HCT116 (cell line): Measurements from ENCODE around the gene STK38L. TPM values are rescaled to one million over a fixed set of nuclear protein-coding genes. Genes with fewer than 3 reads are reported as not detected.

ENCODE experiments used
- ATAC-seq: fragments of 200-7000 bp; cut with Tn5 transposase; 2 replicates; pipeline ENCODE4 v1.9.1; 2020; ENCODE audit warnings: mild to moderate bottlenecking, moderate library complexity
- BruUV-seq: library from RNA; stranded (reverse); fragments of 400-500 nt; replicated peaks from 2 replicates; lab custom pipeline; 2021; lab: Mats Ljungman, UMichigan
- CTCF ChIA-PET: fragments of 300-600 bp; sonication (Branson Sonifier 250); formaldehyde crosslinking; loops from one replicate; lab custom pipeline; 2021; ENCODE audit warnings: antibody characterized with exemption; lab: Charles Lee
- POLR2A ChIA-PET: fragments of 300-600, 350-600 bp; sonication (Branson Sonifier 250); formaldehyde crosslinking; loops from one replicate; lab custom pipeline; 2021; ENCODE audit warnings: antibody characterized with exemption; lab: Charles Lee
- RAD21 ChIA-PET, 2 experiments: fragments of 300-600 bp; sonication (Branson Sonifier 250); formaldehyde crosslinking; loops; one replicate each; lab custom pipeline; 2023; ENCODE audit warnings: low total read pairs in 2 of 2; ENCODE audit not compliant: uncharacterized antibody in 2 of 2, unreplicated experiment in 2 of 2, low non-redundant PET in 1 of 2; lab: Charles Lee
- DNase-seq: peaks from one replicate; pipeline ENCODE4 v3.0.0-alpha.2; 2010; ENCODE audit warnings: low read depth, low spot score
- H2AFZ ChIP-seq: fragments of 200-600 bp; shearing (Covaris generic), sonication (generic); 2 replicates; pipeline ENCODE4 v1.6.1; 2017; ENCODE audit warnings: low read depth, mixed run types, mixed read lengths, antibody characterized with exemption, low read length; ENCODE audit not compliant: poor library complexity, severe bottlenecking
- H3K27ac ChIP-seq: 2 replicates; pipeline ENCODE4 v1.5.1; 2012; ENCODE audit warnings: low read depth, low read length
- H3K27me3 ChIP-seq: fragments of 200-600 bp; sonication (generic); 2 replicates; pipeline ENCODE4 v1.6.1; 2016; ENCODE audit warnings: mixed run types, low read length, mixed read lengths; ENCODE audit not compliant: insufficient read depth
- H3K36me3 ChIP-seq, 2 experiments: fragments of 200-500 bp in 1 of 2; fragments of 200-600 bp in 1 of 2; sonication (Bioruptor generic) in 1 of 2; sonication (generic) in 1 of 2; 2 replicates each; pipeline versions ENCODE4 v1.5.1 to v1.6.1; 2014 to 2016; ENCODE audit warnings: low read length in 2 of 2, inconsistent platforms in 1 of 2, mixed read lengths in 1 of 2, mixed run types in 1 of 2; ENCODE audit not compliant: insufficient read depth in 2 of 2, control insufficient read depth in 1 of 2
- H3K4me1 ChIP-seq, 2 experiments: fragments of 200-600 bp in 1 of 2; sonication (generic) in 1 of 2; 2 replicates each; pipeline versions ENCODE4 v1.5.1 to v1.6.1; 2012 to 2017; ENCODE audit warnings: low read length in 2 of 2, inconsistent platforms in 1 of 2, mild to moderate bottlenecking in 1 of 2, mixed read lengths in 1 of 2, mixed run types in 1 of 2, moderate library complexity in 1 of 2; ENCODE audit not compliant: insufficient read depth in 2 of 2, control insufficient read depth in 1 of 2
- H3K4me2 ChIP-seq: fragments of 200-600 bp; sonication (generic); 2 replicates; pipeline ENCODE4 v1.6.1; 2017; ENCODE audit warnings: mixed run types, low read length, mixed read lengths
- H3K4me3 ChIP-seq, 2 experiments: fragments of 200-600 bp in 1 of 2; sonication (generic) in 1 of 2; replicated peaks in 1 of 2; 2 replicates each; pipeline ENCODE4 v1.5.1; 2011 to 2016; ENCODE audit warnings: low read length in 2 of 2, control low read depth in 1 of 2, low read depth in 1 of 2, mild to moderate bottlenecking in 1 of 2, mixed read lengths in 1 of 2, mixed run types in 1 of 2
- H3K79me2 ChIP-seq: fragments of 200-600 bp; sonication (generic); 2 replicates; pipeline ENCODE4 v1.6.1; 2017; ENCODE audit warnings: mild to moderate bottlenecking, mixed run types, low read length, moderate library complexity, mixed read lengths; ENCODE audit not compliant: insufficient read depth
- H3K9ac ChIP-seq: fragments of 200-600 bp; sonication (generic); 2 replicates; pipeline ENCODE4 v1.6.1; 2016; ENCODE audit warnings: low read length, mixed read lengths
- H3K9me2 ChIP-seq: fragments of 200-600 bp; sonication (generic), shearing (Covaris generic); 2 replicates; pipeline ENCODE4 v1.6.1; 2017; ENCODE audit warnings: mixed run types, mild to moderate bottlenecking, moderate library complexity; ENCODE audit not compliant: insufficient read depth
- H3K9me3 ChIP-seq, 2 experiments: fragments of 200-500 bp in 1 of 2; fragments of 200-600 bp in 1 of 2; sonication (Bioruptor generic) in 1 of 2; sonication (generic) in 1 of 2; 2 replicates each; pipeline ENCODE4 v1.6.1; 2014 to 2017; ENCODE audit warnings: low read length in 2 of 2, mixed read lengths in 2 of 2, inconsistent platforms in 1 of 2, low read depth in 1 of 2, mild to moderate bottlenecking in 1 of 2, mixed run types in 1 of 2, moderate library complexity in 1 of 2; ENCODE audit not compliant: control insufficient read depth in 1 of 2, insufficient read depth in 1 of 2
- H4K20me1 ChIP-seq: fragments of 200-600 bp; sonication (generic), shearing (Covaris generic); 2 replicates; pipeline ENCODE4 v1.6.1; 2017; ENCODE audit warnings: mixed run types, mild to moderate bottlenecking, moderate library complexity; ENCODE audit not compliant: insufficient read depth
- CBX3 ChIP-seq: IDR thresholded peaks from 2 replicates; pipeline ENCODE4 v1.6.1; 2012; ENCODE audit warnings: low read depth
- CEBPB ChIP-seq: IDR thresholded peaks from 2 replicates; pipeline ENCODE4 v1.6.1; 2012; ENCODE audit warnings: low read depth
- EZH2phosphoT487 ChIP-seq: fragments of 200-600 bp; IDR thresholded peaks from 2 replicates; pipeline ENCODE4 v1.6.1; 2018; ENCODE audit warnings: antibody characterized with exemption, borderline replicate concordance
- FOSL1 ChIP-seq: IDR thresholded peaks from 2 replicates; pipeline ENCODE4 v1.6.1; 2012; ENCODE audit warnings: low read depth
- POLR2A ChIP-seq: IDR thresholded peaks from 2 replicates; pipeline ENCODE4 v1.7.0; 2011; ENCODE audit warnings: borderline replicate concordance; ENCODE audit not compliant: insufficient read depth, insufficient read length; ENCODE audit errors: extremely low read depth
- RAD21 ChIP-seq: IDR thresholded peaks from 2 replicates; pipeline ENCODE4 v1.6.1; 2012; ENCODE audit warnings: low read depth, mild to moderate bottlenecking
- SP1 ChIP-seq: IDR thresholded peaks from 2 replicates; pipeline ENCODE4 v1.6.1; 2012; ENCODE audit warnings: low read depth
- SRF ChIP-seq: IDR thresholded peaks from 2 replicates; pipeline ENCODE4 v1.6.1; 2012; ENCODE audit warnings: low read depth
- ZFX ChIP-seq: fragments of 450-650 bp; IDR thresholded peaks from 2 replicates; pipeline ENCODE4 v1.6.1; 2017
- ZNF274 ChIP-seq: fragments of 200-500 bp; sonication (Bioruptor generic); IDR thresholded peaks from 2 replicates; pipeline ENCODE4 v1.6.1; 2014; ENCODE audit warnings: mild to moderate bottlenecking, low read depth, low read length, inconsistent platforms
- intact Hi-C: fragments of 100-400 bp; cut with micrococcal nuclease; formaldehyde crosslinking; loops from 2 replicates; pipeline ENCODE4 v1.10.0; 2022
- total RNA-seq: library from RNA; stranded (reverse); gene quantifications from one replicate; pipeline ENCODE4 v1.2.1, GENCODE V29; 2021; ENCODE audit not compliant: unreplicated experiment
- TF ChIP-seq, protein P1 (sequence below): IDR thresholded peaks from 2 replicates; pipeline ENCODE4 v1.6.1; 2012
- TF ChIP-seq, protein P2 (sequence below): IDR thresholded peaks from 2 replicates; pipeline ENCODE4 v1.6.1; 2011; ENCODE audit warnings: mild to moderate bottlenecking, low read length, moderate library complexity; ENCODE audit not compliant: insufficient replicate concordance; ENCODE audit errors: extremely low read depth

The STK38L gene
- total RNA-seq, 1 experiment from 2014 or later, result 23.9 TPM

DNA sequence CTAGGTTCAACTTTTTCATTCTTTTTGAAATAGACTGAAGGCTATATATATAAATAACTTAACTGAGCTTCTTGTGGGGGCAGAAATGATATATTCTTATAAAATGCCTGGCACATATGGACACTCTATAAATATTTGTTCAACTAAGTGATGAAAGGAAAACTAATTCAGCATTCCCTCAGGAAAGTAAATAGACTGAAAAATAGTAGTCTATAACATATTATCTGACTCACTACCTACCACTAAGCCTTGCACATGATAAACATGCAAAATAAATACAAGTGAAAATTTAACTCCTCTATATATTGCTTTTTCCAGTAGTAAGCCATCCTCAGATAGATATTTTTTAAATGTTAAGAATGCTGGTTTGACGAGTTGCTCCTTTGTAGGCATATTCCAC lies 72.9 kb downstream of the STK38L start:
- intact Hi-C loops, result no loop called here
- no peaks in the 10 kb centered on the region for H3K9me2 ChIP-seq
- no peaks in the 10 kb centered on the region for H3K79me2 ChIP-seq
- no peaks in the 10 kb centered on the region for H3K4me1 ChIP-seq
- no peak overlapping the region for H3K4me2 ChIP-seq
- H3K27ac ChIP-seq, result no peak overlapping the region
- H3K36me3 ChIP-seq, result peaks cover 0 to 5% of the 10 kb centered on the region in 2 experiments; a peak in 1 of 4 replicates
- ChIA-PET RAD21 (no interaction called here), CTCF (interaction anchor here (1.5 to 2.8 kb wide), 2 partner anchors 11 to 301 kb away, joined by 3 to 9 read pairs; no protein-coding TSS in a partner anchor), POLR2A (no interaction called here)
- no peak overlapping the region for H2AFZ ChIP-seq
- H4K20me1 ChIP-seq, result no peaks in the 10 kb centered on the region
- no peak overlapping the region for H3K4me3 ChIP-seq
- H3K27me3 ChIP-seq, result no peaks in the 10 kb centered on the region
- no peaks in the 10 kb centered on the region for H3K9me3 ChIP-seq
- BruUV-seq, result no TSS peak
- TF ChIP-seq, protein P1, sequence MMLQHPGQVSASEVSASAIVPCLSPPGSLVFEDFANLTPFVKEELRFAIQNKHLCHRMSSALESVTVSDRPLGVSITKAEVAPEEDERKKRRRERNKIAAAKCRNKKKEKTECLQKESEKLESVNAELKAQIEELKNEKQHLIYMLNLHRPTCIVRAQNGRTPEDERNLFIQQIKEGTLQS, result no peak
- TF ChIP-seq ZNF274 (no peak), RAD21 (no peak), SP1 (no peak), POLR2A (no peak), CEBPB (no peak), ZFX (no peak), CBX3 (no peak), EZH2phosphoT487 (no peak), SRF (no peak), FOSL1 (no peak)
- TF ChIP-seq, protein P2, sequence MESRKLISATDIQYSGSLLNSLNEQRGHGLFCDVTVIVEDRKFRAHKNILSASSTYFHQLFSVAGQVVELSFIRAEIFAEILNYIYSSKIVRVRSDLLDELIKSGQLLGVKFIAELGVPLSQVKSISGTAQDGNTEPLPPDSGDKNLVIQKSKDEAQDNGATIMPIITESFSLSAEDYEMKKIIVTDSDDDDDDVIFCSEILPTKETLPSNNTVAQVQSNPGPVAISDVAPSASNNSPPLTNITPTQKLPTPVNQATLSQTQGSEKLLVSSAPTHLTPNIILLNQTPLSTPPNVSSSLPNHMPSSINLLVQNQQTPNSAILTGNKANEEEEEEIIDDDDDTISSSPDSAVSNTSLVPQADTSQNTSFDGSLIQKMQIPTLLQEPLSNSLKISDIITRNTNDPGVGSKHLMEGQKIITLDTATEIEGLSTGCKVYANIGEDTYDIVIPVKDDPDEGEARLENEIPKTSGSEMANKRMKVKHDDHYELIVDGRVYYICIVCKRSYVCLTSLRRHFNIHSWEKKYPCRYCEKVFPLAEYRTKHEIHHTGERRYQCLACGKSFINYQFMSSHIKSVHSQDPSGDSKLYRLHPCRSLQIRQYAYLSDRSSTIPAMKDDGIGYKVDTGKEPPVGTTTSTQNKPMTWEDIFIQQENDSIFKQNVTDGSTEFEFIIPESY, result no peak
- ATAC-seq (no peak), DNase-seq (no peak)
- no peak overlapping the region for H3K9ac ChIP-seq
